ENCODE results near the gene FBXL17. TPM values are rescaled to one million over a fixed set of nuclear protein-coding genes. Genes with fewer than 3 reads are reported as not detected.

FBXL17 gene
- total RNA-seq, 1 donor from 2014 or later = 17.5 TPM

- no peaks in the 10 kb centered on the region for H3K27me3 ChIP-seq
- no peaks in the 10 kb centered on the region for H3K9me3 ChIP-seq
- TF ChIP-seq, protein P1, sequence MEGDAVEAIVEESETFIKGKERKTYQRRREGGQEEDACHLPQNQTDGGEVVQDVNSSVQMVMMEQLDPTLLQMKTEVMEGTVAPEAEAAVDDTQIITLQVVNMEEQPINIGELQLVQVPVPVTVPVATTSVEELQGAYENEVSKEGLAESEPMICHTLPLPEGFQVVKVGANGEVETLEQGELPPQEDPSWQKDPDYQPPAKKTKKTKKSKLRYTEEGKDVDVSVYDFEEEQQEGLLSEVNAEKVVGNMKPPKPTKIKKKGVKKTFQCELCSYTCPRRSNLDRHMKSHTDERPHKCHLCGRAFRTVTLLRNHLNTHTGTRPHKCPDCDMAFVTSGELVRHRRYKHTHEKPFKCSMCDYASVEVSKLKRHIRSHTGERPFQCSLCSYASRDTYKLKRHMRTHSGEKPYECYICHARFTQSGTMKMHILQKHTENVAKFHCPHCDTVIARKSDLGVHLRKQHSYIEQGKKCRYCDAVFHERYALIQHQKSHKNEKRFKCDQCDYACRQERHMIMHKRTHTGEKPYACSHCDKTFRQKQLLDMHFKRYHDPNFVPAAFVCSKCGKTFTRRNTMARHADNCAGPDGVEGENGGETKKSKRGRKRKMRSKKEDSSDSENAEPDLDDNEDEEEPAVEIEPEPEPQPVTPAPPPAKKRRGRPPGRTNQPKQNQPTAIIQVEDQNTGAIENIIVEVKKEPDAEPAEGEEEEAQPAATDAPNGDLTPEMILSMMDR (IDR thresholded peaks at IDR 0.05) = no peak
- intact Hi-C loops (cut with DNase I) = no loop called here
- ATAC-seq (no peak), DNase-seq (no peak)
- H3K4me3 ChIP-seq = no peak overlapping the region
- no peak overlapping the region for H3K27ac ChIP-seq
- no peaks in the 10 kb centered on the region for H3K36me3 ChIP-seq
- H3K4me1 ChIP-seq = no peaks in the 10 kb centered on the region
These were observed 413.5 kb downstream of the FBXL17 start for GRCh38 chr5:107968406-107968843.

DNA sequence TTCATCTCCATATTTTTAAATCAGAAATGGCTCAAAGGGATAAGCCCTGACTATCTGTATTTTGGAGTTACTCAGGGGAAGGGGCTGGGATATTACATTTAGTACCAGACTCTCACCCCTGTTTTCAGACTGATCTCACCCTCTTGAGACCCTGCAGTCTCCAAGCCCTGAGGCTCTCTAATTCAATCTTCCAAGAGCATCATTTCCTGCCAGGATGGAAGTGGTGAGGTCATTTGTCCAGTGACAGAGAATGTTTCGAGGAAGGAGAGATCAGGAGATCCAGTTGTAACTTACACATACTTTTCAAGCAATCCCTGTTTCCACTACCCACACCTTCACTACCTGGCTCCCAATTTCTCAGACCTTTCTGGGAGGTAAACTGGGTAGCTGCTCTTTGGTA is 415.7 kb downstream of the FBXL17 start:
- no peak for ATAC-seq
- H3K4me3 ChIP-seq = no peak overlapping the region
- H3K27ac ChIP-seq = no peak overlapping the region
- intact Hi-C loops (cut with DNase I) = no loop called here
- H3K36me3 ChIP-seq = no peaks in the 10 kb centered on the region
- no peaks in the 10 kb centered on the region for H3K9me3 ChIP-seq
- H3K27me3 ChIP-seq = no peaks in the 10 kb centered on the region
- H3K4me1 ChIP-seq = no peaks in the 10 kb centered on the region
- TF ChIP-seq, protein P1 (IDR thresholded peaks at IDR 0.05) = no peak
- DNase-seq = no peak

DNA sequence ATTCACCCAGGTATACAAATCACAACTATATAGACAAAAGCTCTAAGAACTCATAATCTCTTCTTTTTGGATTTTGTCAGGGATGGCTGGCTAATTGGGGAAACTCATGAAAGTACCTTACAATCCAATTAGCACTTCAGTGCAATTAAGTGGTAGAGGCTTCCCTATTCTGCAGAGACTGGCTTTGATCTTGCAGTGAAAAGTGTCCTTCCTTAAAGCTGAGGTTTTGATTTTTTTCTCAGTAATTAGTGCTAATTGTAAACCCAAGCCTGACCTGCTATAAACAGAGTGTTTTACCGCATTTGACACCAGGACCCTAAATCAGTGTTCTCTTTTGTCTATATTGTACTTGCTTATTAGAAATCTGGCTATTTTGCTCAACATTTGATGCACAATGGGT is 417.2 kb downstream of the FBXL17 start:
- Histone ChIP-seq H3K36me3 (no peaks in the 10 kb centered on the region), H3K27me3 (no peaks in the 10 kb centered on the region), H3K9me3 (no peaks in the 10 kb centered on the region), H3K27ac (no peak overlapping the region), H3K4me3 (no peak overlapping the region), H3K4me1 (no peaks in the 10 kb centered on the region)
- no peak for ATAC-seq
- TF ChIP-seq, protein P1 (IDR thresholded peaks at IDR 0.05) = no peak
- intact Hi-C loops (cut with DNase I) = no loop called here
- no peak for DNase-seq

DNA sequence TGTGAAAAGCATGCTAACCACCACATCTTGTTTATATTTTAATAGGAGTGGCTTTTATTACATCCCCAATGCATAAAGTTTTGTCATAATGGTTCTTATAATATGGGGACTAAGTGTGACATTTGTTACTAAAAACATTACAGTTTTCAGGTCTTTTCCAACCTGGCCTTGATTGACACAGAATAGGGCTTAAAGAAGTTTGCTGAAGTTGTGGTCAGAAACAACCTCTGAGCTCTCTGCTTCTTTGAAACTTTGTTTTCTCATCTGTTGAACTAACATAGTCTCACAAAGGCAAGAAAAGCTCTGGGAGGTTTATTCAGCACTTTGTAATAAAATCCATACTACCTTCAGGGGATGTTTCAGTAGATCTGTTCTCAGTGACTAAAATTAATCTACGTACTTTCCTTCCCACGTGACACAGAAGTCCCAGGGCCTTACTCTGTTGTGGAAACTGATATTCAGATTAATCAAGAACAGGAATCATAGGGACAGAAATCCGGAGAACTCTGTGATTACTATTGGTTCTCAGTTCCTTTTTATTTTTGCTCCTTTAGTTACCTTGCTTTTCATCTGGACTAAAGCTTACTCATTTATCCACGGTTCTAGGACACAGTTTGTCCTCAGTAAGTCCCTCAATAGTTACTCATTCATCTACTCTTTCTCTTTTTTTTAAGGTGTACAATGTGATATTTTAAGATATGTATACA is 422.2 kb downstream of the FBXL17 start:
- intact Hi-C loops (cut with DNase I) = no loop called here
- Histone ChIP-seq H3K9me3 (no peaks in the 10 kb centered on the region), H3K27me3 (no peaks in the 10 kb centered on the region), H3K4me3 (no peak overlapping the region), H3K36me3 (no peaks in the 10 kb centered on the region), H3K4me1 (no peaks in the 10 kb centered on the region), H3K27ac (no peak overlapping the region)
- ATAC-seq (no peak), DNase-seq (no peak)
- TF ChIP-seq, protein P1 (IDR thresholded peaks at IDR 0.05) = no peak

DNA sequence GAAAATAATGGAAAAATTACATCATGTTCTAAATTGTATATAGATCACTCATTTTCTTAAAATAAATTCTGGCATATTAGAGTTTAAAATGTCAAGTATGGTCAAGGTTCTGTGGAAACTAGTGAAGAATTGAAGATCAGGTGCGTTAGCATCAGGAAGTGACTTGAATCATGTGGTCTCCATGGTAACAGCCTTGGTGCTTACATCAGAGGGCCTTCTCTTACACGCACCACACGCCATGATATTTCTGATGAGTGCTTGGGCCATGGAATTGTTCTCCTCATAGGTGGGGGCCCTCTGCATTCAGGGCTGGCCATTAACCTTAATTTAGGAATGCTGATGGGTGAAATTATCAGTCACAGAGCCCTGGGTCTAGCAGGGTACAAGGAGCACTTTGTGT is 423.0 kb downstream of the FBXL17 start:
- Histone ChIP-seq H3K36me3 (no peaks in the 10 kb centered on the region), H3K27me3 (no peaks in the 10 kb centered on the region), H3K4me1 (no peaks in the 10 kb centered on the region), H3K4me3 (no peak overlapping the region), H3K27ac (no peak overlapping the region), H3K9me3 (no peaks in the 10 kb centered on the region)
- ATAC-seq (no peak), DNase-seq (no peak)
- intact Hi-C loops (cut with DNase I) = no loop called here
- TF ChIP-seq, protein P1 (IDR thresholded peaks at IDR 0.05) = no peak

GRCh38 chr5:107958432-107958831 is 423.5 kb downstream of the FBXL17 start:
- H3K4me3 ChIP-seq = no peak overlapping the region
- no peaks in the 10 kb centered on the region for H3K36me3 ChIP-seq
- TF ChIP-seq, protein P1 (IDR thresholded peaks at IDR 0.05) = no peak
- no peak overlapping the region for H3K27ac ChIP-seq
- H3K27me3 ChIP-seq = no peaks in the 10 kb centered on the region
- H3K9me3 ChIP-seq = no peaks in the 10 kb centered on the region
- no peak for DNase-seq
- ATAC-seq = no peak
- intact Hi-C loops (cut with DNase I) = no loop called here
- H3K4me1 ChIP-seq = no peaks in the 10 kb centered on the region

All from upper lobe of right lung (tissue), 1 donor.